ENCODE measurements around the gene RAPGEF3.

Gene RAPGEF3

DNA sequence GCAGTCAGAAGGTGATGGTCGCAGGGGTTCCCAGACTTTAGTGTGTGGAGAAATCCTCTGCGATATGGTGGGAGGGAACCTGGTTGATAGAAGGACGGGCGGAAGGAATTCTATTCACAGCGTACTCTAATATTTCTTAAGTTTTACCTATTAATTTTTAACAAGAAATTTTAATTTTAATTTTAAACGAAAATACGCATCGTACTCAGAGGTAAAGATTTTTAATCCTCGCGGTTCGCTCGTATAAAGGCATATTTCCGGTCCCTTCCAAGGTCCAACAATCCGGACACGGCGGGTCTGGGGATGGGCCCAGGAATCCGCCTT is 14.0 kb upstream of the RAPGEF3 start:
- TF ChIP-seq SPI1 (IDR thresholded peaks at IDR 0.05; ENCODE audit: low read depth, low read length) (no peak), POLR2AphosphoS5 (IDR thresholded peaks at IDR 0.05; ENCODE audit: low read depth, low read length) (no peak), POLR2A (IDR thresholded peaks at IDR 0.05; ENCODE audit: low read depth, low read length) (no peak), TAF1 (IDR thresholded peaks at IDR 0.05; ENCODE audit: low read depth, low read length) (no peak), PAX5 (IDR thresholded peaks at IDR 0.05; ENCODE audit: insufficient read depth, low read length, severe bottlenecking) (no peak), POU2F2 (IDR thresholded peaks at IDR 0.05; ENCODE audit: low read depth, low read length) (no peak)
- DNase-seq (ENCODE audit: insufficient read length, low spot score) = no peak
- no peak for FAIRE-seq

DNA sequence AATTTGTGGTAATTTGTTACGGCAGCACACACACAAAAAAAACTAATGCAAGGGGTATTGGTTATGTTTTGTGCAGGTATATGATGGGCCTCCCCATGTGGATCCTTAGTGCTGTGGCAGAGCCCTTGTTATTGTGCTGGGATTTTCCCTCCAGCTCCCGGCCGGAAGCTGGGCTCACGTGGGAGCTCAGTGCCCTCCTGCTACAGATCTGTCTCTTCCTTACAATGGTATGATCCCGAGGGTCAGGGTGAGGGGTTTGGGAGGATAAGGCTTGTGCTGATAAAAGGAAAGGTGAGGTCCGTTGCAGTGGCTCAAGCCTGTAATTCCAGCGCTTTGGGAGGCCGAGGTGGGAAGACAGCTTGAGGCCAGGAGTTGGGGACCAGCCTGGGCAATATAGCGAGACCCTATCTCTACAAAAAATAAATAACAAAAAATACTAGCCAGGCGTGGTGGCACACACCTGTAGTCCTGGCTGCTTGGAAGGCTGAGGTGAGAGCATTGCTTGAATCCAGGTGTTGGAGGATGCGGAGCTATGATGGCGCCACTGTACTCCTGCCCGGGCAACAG is 13.5 kb upstream of the RAPGEF3 start:
- no peak for TF ChIP-seq POLR2A (IDR thresholded peaks at IDR 0.05; ENCODE audit: low read depth, low read length)
- no peak for TF ChIP-seq POLR2AphosphoS5 (IDR thresholded peaks at IDR 0.05; ENCODE audit: low read depth, low read length)
- TF ChIP-seq TAF1 (IDR thresholded peaks at IDR 0.05; ENCODE audit: low read depth, low read length) = no peak
- no peak for DNase-seq (ENCODE audit: insufficient read length, low spot score)
- FAIRE-seq = no peak

DNA sequence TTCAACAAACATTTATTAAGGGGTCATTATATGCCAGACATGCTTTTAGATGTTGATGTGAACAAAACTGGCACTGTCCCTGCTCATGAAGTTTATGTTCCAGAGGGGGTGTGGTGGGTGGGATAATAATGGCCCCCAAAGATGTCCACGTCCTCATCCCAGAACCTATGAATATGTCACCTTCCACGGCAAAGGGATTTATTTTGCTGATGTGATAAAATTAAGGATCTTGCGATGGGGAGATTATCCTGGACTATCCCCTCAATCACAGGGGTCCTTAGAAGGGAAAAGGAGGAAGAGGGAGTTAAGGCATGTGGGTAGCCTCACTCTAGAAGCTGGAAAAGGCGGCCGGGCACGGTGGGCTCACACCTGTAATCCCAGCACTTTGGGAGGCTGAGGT is 12.6 kb upstream of the RAPGEF3 start:
- DNase-seq (ENCODE audit: insufficient read length, low spot score) (no peak), FAIRE-seq (no peak)
- TF ChIP-seq PAX5 (IDR thresholded peaks at IDR 0.05; ENCODE audit: insufficient read depth, low read length, severe bottlenecking) (no peak), POLR2AphosphoS5 (IDR thresholded peaks at IDR 0.05; ENCODE audit: low read depth, low read length) (no peak), TAF1 (IDR thresholded peaks at IDR 0.05; ENCODE audit: low read depth, low read length) (no peak), POU2F2 (IDR thresholded peaks at IDR 0.05; ENCODE audit: low read depth, low read length) (no peak), POLR2A (IDR thresholded peaks at IDR 0.05; ENCODE audit: low read depth, low read length) (no peak), SPI1 (IDR thresholded peaks at IDR 0.05; ENCODE audit: low read depth, low read length) (no peak)

DNA sequence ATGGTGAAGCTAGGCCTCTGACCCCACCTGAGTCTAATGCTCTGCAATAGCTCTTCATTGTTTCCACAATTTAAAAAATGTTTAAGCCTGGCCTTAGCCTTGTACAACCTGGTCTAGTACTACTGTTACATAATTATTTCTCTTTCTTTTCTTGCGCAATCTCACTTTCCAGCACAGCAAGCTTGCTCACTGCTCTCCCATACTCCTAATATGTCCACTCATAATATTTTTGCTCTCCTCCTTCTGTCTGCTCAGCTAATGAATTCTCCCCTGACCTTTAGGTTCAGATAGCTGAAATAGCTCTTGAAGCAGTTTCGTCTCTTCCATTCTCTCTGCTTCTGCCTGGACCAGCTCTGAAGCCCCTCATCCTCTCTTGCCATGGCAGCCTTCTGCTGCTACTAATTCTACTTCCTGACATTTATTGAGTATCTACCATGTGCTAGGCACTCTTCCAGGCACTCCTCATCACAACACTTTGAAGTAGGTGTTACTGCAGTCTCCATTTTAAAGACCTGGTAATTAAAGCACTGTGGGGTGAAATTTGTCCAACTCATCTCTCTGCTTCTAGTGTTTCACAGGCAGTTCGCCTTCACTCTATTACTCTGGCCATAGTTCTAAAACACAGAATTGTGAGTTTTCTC is 11.5 kb upstream of the RAPGEF3 start:
- no peak for DNase-seq (ENCODE audit: insufficient read length, low spot score)
- TF ChIP-seq TAF1 (IDR thresholded peaks at IDR 0.05; ENCODE audit: low read depth, low read length) (no peak), PAX5 (IDR thresholded peaks at IDR 0.05; ENCODE audit: insufficient read depth, low read length, severe bottlenecking) (no peak), POU2F2 (IDR thresholded peaks at IDR 0.05; ENCODE audit: low read depth, low read length) (no peak), POLR2AphosphoS5 (IDR thresholded peaks at IDR 0.05; ENCODE audit: low read depth, low read length) (no peak), SPI1 (IDR thresholded peaks at IDR 0.05; ENCODE audit: low read depth, low read length) (no peak), POLR2A (IDR thresholded peaks at IDR 0.05; ENCODE audit: low read depth, low read length) (no peak)
- no peak for FAIRE-seq

DNA sequence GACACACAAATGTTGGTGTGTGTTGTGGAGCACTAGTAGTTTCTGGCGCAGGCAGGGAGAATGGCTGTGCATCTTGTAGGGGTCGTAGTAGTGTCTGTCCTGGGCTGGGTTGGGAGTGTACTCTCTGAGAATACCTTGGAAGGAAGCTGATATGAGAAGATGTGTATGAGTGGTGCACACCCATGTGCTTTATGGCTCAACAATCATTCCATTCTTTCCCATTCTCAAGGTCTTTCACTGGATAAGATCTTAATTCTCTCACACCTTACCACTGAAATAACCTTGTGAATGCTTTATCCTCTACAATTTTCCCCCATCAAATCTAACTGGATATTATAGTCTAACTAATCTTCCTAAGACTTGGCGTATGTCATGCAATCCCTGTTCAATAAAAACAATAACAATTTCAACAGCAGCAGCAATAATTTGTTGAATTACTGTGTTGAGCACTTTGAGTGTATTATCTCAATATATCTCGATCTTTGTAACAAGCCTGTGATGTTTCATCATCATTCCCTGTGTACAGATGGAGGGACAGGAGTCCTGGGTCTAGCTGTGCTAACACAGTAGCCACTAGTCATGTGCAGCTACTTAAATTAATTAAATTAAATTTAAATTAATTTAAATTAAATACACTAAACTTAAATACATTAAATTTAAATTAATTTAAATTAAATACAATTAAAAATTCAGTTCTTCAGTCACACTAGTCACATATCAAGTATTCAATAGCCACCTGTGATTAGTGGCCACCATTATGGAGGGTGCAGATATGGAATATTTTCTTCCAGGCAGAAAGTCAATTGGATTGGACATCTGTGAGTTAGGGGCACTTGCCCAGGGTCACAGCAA is 10.8 kb upstream of the RAPGEF3 start:
- no peak for TF ChIP-seq PAX5 (IDR thresholded peaks at IDR 0.05; ENCODE audit: insufficient read depth, low read length, severe bottlenecking)
- DNase-seq (ENCODE audit: insufficient read length, low spot score) (no peak), FAIRE-seq (no peak)

DNA sequence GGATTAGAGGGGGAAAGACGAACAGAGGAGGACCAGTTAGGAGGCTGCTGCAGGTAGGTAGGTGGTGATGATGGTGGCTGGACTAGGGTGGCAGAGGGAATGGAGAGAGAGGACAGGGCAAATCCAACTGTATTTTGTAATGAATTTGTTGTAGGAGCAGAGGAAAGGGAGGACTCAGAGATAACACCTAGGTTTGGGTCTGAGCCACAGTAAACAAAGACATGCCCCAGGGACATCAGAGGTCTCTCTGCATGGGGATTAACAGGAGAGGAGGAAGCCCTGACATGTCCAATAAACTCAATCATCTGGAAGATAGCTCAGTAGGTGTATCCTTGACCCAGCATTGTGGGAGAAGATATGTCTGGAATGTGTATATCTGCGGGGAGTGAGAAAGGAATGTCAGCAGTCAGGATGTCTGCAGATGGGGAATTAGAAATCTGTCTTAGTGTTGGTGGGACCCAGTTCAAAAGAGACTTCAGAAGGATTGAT is 9.7 kb upstream of the RAPGEF3 start:
- DNase-seq (ENCODE audit: insufficient read length, low spot score) = no peak
- TF ChIP-seq POLR2AphosphoS5 (IDR thresholded peaks at IDR 0.05; ENCODE audit: low read depth, low read length) (no peak), POU2F2 (IDR thresholded peaks at IDR 0.05; ENCODE audit: low read depth, low read length) (no peak), SPI1 (IDR thresholded peaks at IDR 0.05; ENCODE audit: low read depth, low read length) (no peak), TAF1 (IDR thresholded peaks at IDR 0.05; ENCODE audit: low read depth, low read length) (no peak), PAX5 (IDR thresholded peaks at IDR 0.05; ENCODE audit: insufficient read depth, low read length, severe bottlenecking) (no peak), POLR2A (IDR thresholded peaks at IDR 0.05; ENCODE audit: low read depth, low read length) (no peak)
- no peak for FAIRE-seq

DNA sequence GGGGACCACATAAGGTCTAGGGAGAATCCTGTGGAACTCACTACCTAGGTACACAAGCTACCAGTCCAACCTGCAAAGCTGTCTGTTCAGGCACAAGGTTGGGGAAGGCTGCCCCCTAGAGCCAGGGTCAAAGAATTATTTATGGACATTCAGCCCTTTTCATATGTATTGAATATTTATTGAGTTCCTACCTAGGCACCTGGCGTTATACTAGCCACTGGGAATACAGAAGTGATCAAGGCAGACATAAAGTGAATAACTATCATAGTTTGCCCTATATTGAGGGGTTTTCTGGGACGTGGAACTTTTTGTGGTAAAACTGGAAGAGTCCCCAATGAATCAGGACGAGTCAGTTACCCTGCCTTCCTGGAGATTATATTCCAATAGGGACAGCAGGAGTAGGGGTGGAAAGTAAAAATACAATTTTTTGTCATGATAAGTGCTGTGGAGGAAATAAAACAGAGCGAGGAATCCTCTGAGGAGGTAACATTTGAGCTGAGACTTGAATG is 8.6 kb upstream of the RAPGEF3 start:
- DNase-seq (ENCODE audit: insufficient read length, low spot score) = no peak
- FAIRE-seq = peak; percentile 81
- TF ChIP-seq TAF1 (IDR thresholded peaks at IDR 0.05; ENCODE audit: low read depth, low read length) (no peak), POLR2A (IDR thresholded peaks at IDR 0.05; ENCODE audit: low read depth, low read length) (no peak), SPI1 (IDR thresholded peaks at IDR 0.05; ENCODE audit: low read depth, low read length) (no peak), PAX5 (IDR thresholded peaks at IDR 0.05; ENCODE audit: insufficient read depth, low read length, severe bottlenecking) (no peak), POLR2AphosphoS5 (IDR thresholded peaks at IDR 0.05; ENCODE audit: low read depth, low read length) (no peak), POU2F2 (IDR thresholded peaks at IDR 0.05; ENCODE audit: low read depth, low read length) (no peak)

DNA sequence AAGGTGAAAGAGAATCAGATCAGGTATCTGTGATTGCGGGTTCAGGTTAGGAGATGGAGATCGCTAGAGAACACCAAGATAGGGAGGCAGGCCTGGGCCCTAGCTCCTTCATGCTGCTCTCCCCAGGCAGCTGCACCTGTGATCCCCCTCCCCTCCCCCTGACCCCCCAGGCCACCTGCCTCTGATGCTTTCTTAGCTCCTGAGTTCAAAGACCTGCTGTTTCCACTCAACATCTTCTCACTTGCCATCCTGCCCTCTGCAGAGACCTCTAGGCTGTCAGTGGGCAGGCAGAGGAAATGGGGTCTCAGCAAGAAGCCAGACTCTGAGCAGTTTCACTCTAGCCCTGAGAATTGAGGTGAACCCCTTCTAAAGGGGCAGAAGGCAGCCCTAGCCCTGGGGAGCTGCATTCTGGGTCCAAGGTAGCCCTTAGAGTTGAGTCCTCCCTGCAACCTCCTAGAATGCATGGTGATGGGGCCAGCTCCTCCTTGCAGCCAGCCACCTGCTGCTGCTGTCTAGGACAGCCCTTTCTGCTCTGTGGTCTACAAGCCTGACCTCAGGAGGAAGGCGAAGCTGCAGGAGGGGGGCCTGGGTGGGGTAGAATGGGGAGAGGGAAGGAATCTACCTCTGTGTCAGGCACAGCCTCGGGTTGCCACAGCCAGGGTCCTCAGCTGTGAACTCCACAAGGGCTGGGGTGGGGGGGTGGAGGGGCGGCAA is 8.0 kb upstream of the RAPGEF3 start:
- FAIRE-seq = no peak
- TF ChIP-seq POLR2AphosphoS5 (IDR thresholded peaks at IDR 0.05; ENCODE audit: low read depth, low read length) (no peak), POU2F2 (IDR thresholded peaks at IDR 0.05; ENCODE audit: low read depth, low read length) (no peak), TAF1 (IDR thresholded peaks at IDR 0.05; ENCODE audit: low read depth, low read length) (no peak), PAX5 (IDR thresholded peaks at IDR 0.05; ENCODE audit: insufficient read depth, low read length, severe bottlenecking) (no peak), POLR2A (IDR thresholded peaks at IDR 0.05; ENCODE audit: low read depth, low read length) (no peak), SPI1 (IDR thresholded peaks at IDR 0.05; ENCODE audit: low read depth, low read length) (no peak)
- DNase-seq (ENCODE audit: insufficient read length, low spot score) = no peak

Measured in GM12891 (cell line).